Right lobe of liver (tissue), 4 donors: ENCODE results near the gene SFN.
"Not testable (repeated sequence)": the region's sequence is repeated elsewhere in the genome, so short reads cannot be mapped to it uniquely, and the experiment has no call there.

Experiments
- POLR2A ChIP-seq: fragments of 450-650 bp; IDR thresholded peaks from one replicate; pipeline ENCODE4 v1.6.1; 2017; ENCODE audit warnings: antibody characterized with exemption, mild to moderate bottlenecking
- TF ChIP-seq, protein P1 (sequence below), 4 donors: fragments of 200-600 bp in 3 of 4; fragments of 450-650 bp in 1 of 4; IDR thresholded peaks; one replicate each; pipeline versions ENCODE4 v1.5.1 to v1.8.0; 2016 to 2022; ENCODE audit warnings: antibody characterized with exemption in 4 of 4, mild to moderate bottlenecking in 2 of 4
- donor health status: DM: no; HTN: no; CAD: no.
- donor health status: DM: no; HTN: no; CAD: no.
- donor health status: DM: no; HTN: yes; CAD: no.

DNA sequence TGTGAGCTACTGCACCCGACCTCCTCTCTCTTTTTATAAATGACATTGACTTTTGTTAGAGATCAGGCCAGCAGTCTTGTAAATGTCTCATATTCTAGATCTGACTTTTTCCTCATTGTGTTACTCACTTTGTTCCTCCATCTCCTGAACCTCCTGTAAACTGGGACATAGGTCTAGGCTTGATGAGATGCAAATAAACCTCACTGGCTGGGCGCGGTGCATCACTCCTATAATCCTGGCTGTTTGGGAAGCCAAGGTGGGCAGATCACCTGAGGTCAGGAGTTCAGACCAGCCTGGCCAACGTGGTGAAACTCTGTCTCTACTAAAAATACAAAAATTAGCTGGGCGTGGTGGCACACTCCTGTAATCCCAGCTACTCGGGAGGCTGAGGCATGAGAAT, 15.1 kb upstream of the SFN start:
- TF ChIP-seq, protein P1, sequence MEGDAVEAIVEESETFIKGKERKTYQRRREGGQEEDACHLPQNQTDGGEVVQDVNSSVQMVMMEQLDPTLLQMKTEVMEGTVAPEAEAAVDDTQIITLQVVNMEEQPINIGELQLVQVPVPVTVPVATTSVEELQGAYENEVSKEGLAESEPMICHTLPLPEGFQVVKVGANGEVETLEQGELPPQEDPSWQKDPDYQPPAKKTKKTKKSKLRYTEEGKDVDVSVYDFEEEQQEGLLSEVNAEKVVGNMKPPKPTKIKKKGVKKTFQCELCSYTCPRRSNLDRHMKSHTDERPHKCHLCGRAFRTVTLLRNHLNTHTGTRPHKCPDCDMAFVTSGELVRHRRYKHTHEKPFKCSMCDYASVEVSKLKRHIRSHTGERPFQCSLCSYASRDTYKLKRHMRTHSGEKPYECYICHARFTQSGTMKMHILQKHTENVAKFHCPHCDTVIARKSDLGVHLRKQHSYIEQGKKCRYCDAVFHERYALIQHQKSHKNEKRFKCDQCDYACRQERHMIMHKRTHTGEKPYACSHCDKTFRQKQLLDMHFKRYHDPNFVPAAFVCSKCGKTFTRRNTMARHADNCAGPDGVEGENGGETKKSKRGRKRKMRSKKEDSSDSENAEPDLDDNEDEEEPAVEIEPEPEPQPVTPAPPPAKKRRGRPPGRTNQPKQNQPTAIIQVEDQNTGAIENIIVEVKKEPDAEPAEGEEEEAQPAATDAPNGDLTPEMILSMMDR (IDR thresholded peaks at IDR 0.05): not testable (repeated sequence)
- TF ChIP-seq POLR2A: not testable (repeated sequence)
